Keratinocyte (primary cell): ENCODE measurements around the gene CFAP57. TPM values are rescaled to one million over a fixed set of nuclear protein-coding genes. Genes with fewer than 3 reads are reported as not detected.

ENCODE experiments used
- DNase-seq: peaks from one replicate; pipeline ENCODE4 v3.0.0-alpha.2; 2011; ENCODE audit warnings: low read depth, missing footprints, low spot score
- FAIRE-seq: peaks from 2 replicates; lab custom pipeline; 2011; peaks lifted over from hg19 to GRCh38; lab: Jason Lieb, UNC
- H2AFZ ChIP-seq: 2 replicates; pipeline ENCODE4 v1.6.0; 2012; ENCODE audit warnings: low read length, control low read depth, inconsistent platforms; ENCODE audit not compliant: control insufficient read depth
- H3K27ac ChIP-seq: 2 replicates; pipeline ENCODE4 v1.5.1; 2011; ENCODE audit warnings: low read length; ENCODE audit not compliant: control insufficient read depth, insufficient read depth
- H3K27me3 ChIP-seq: 3 replicates; pipeline ENCODE4 v1.6.0; 2011; ENCODE audit warnings: low read length; ENCODE audit not compliant: control insufficient read depth, insufficient read depth; ENCODE audit errors: extremely low read depth
- H3K36me3 ChIP-seq, 2 experiments: 2 replicates in 1 of 2; 3 replicates in 1 of 2; pipeline ENCODE4 v1.5.1; 2011; ENCODE audit warnings: low read length in 2 of 2, mild to moderate bottlenecking in 1 of 2; ENCODE audit not compliant: control insufficient read depth in 2 of 2, insufficient read depth in 2 of 2; ENCODE audit errors: extremely low read depth in 1 of 2
- H3K4me1 ChIP-seq: 3 replicates; pipeline ENCODE4 v1.5.1; 2011; ENCODE audit warnings: low read length; ENCODE audit not compliant: control insufficient read depth, insufficient read depth; ENCODE audit errors: extremely low read depth
- H3K4me2 ChIP-seq: 3 replicates; pipeline ENCODE4 v1.6.0; 2011; ENCODE audit warnings: low read depth, low read length; ENCODE audit not compliant: control insufficient read depth, insufficient read depth; ENCODE audit errors: extremely low read depth
- H3K4me3 ChIP-seq, 3 experiments: fragments of 200-600 bp in 1 of 3; sonication (generic) in 1 of 3; 2 replicates in 2 of 3; 3 replicates in 1 of 3; pipeline ENCODE4 v1.5.1; 2011 to 2016; ENCODE audit warnings: low read length in 3 of 3, mild to moderate bottlenecking in 3 of 3, control low read depth in 2 of 3, inconsistent platforms in 1 of 3, low read depth in 1 of 3, mixed read lengths in 1 of 3, mixed run types in 1 of 3, moderate library complexity in 1 of 3; ENCODE audit not compliant: control insufficient read depth in 2 of 3, insufficient read depth in 2 of 3; ENCODE audit errors: extremely low read depth in 1 of 3
- H3K79me2 ChIP-seq: 2 replicates; pipeline ENCODE4 v1.6.0; 2012; ENCODE audit warnings: low read length; ENCODE audit not compliant: control insufficient read depth, insufficient read depth
- H3K9ac ChIP-seq: 3 replicates; pipeline ENCODE4 v1.6.0; 2011; ENCODE audit warnings: low read length; ENCODE audit not compliant: control insufficient read depth, insufficient read depth; ENCODE audit errors: extremely low read depth
- H3K9me1 ChIP-seq: 3 replicates; pipeline ENCODE4 v1.6.0; 2011; ENCODE audit warnings: low read length; ENCODE audit not compliant: control insufficient read depth, insufficient read depth; ENCODE audit errors: extremely low read depth
- H3K9me3 ChIP-seq: 2 replicates; pipeline ENCODE4 v1.5.1; 2012; ENCODE audit warnings: low read depth, low read length; ENCODE audit not compliant: control insufficient read depth
- H4K20me1 ChIP-seq: 3 replicates; pipeline ENCODE4 v1.6.0; 2011; ENCODE audit warnings: low read length; ENCODE audit not compliant: control insufficient read depth, insufficient read depth; ENCODE audit errors: extremely low read depth
- CTCF ChIP-seq, 3 experiments: IDR thresholded peaks in 1 of 3; conservative IDR thresholded peaks in 1 of 3; optimal IDR thresholded peaks in 1 of 3; 2 replicates in 2 of 3; 3 replicates in 1 of 3; pipeline versions ENCODE3 to v1.5.1; 2011; ENCODE audit warnings: low read length in 3 of 3, mild to moderate bottlenecking in 3 of 3, moderate library complexity in 2 of 3, control low read depth in 1 of 3, inconsistent platforms in 1 of 3; ENCODE audit not compliant: insufficient read depth in 2 of 3; ENCODE audit errors: extremely low read depth in 1 of 3
- EZH2 ChIP-seq: IDR thresholded peaks from one replicate; pipeline ENCODE4 v1.6.1; 2012; ENCODE audit warnings: inconsistent platforms, mild to moderate bottlenecking, low read length, moderate library complexity
- dilution Hi-C: fragments of 300-500 bp; cut with MboI; formaldehyde crosslinking; loops from one replicate; pipeline ENCODE4 v1.7.0; 2020; ENCODE audit warnings: low sequenced_read_pairs; ENCODE audit not compliant: extremely low pct_ligation_motif_present
- polyA plus RNA-seq, 5 experiments: library from polyadenylated mRNA; depleted of rRNA in 3 of 5; stranded (reverse) in 3 of 5; stranded (forward) in 1 of 5; unstranded in 1 of 5; fragments of >200 nt; gene quantifications; 1 replicate in 1 of 5; 2 replicates in 3 of 5; 3 replicates in 1 of 5; pipeline versions ENCODE4 v1.2.1 to v1.2.3, GENCODE V29; 2011 to 2012; ENCODE audit warnings: missing spikeins in 2 of 5, low read depth in 1 of 5, low replicate concordance in 1 of 5

CFAP57 gene
- polyA plus RNA-seq, 1 donor (not counting 4 experiments of a cell fraction or from before 2014, with no cell fraction given), result 0.39 TPM

DNA sequence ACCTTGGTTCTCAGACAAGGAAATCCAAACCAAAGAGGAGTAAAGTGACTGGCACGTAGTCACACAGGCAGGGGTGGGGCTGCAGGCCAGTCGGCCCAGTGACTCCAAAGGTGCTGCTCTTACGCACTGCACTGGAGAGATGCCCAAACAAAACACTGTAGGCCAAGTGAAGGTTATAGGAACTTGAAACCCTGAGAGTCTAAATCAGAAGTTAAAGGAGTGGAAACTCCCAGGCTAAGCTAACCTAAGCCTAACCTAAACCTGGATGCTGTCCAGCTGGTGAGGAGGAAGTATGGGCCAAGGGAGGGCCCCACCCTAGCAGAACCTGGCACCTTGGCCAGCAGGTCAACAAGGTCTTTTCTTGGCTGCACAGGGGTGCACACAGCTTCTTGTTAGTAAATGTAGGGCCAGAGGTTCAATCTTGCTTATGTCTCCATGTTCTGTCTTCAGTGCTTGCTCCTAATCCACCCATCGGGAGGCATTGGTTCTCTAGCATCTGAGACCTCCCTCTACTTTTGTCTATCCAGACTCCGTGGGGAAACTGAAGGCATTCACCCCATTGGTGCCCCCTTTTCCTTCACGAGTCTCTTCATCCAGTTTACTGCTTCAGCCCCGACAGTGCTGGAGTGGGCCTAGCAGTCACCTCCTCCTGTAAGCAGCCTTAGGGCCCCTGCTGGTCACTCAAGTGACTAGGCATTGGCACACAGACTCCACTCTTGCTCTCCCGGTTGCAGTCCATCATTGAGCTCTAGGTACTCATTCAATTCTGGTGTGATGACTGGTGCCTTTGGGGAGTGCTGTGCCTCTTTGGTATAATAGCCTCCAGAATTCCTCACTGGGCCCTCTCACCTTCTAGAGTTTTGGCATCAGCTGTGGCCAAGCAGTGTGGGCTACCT, 84.8 kb downstream of the CFAP57 start:
- no peak for DNase-seq
- H3K9me3 ChIP-seq, result no peaks in the 10 kb centered on the region
- H3K27ac ChIP-seq, result no peak overlapping the region
- no peaks in the 10 kb centered on the region for H3K79me2 ChIP-seq
- peaks cover 16% of the 10 kb centered on the region for H3K27me3 ChIP-seq
- FAIRE-seq, result no peak
- no peak overlapping the region for H3K4me2 ChIP-seq
- H2AFZ ChIP-seq, result no peak overlapping the region
- dilution Hi-C loops, result no loop called here
- H3K9me1 ChIP-seq, result no peaks in the 10 kb centered on the region
- no peak for TF ChIP-seq EZH2
- no peak for TF ChIP-seq CTCF (optimal IDR thresholded peaks at IDR 0.05 in 1 of 3, IDR thresholded peaks at IDR 0.05 in 1 of 3, conservative IDR thresholded peaks at IDR 0.05 in 1 of 3; ENCODE audit: extremely low read depth in 1 of 3, insufficient read depth in 2 of 3, low read length in 3 of 3)
- H3K36me3 ChIP-seq, result no peaks in the 10 kb centered on the region
- no peaks in the 10 kb centered on the region for H3K4me1 ChIP-seq
- H3K4me3 ChIP-seq, result no peak overlapping the region
- H4K20me1 ChIP-seq, result no peaks in the 10 kb centered on the region
- H3K9ac ChIP-seq, result no peak overlapping the region

- no peak overlapping the region for H3K27ac ChIP-seq
- H3K79me2 ChIP-seq, result no peaks in the 10 kb centered on the region
- no peak for TF ChIP-seq EZH2
- TF ChIP-seq CTCF (optimal IDR thresholded peaks at IDR 0.05 in 1 of 3, IDR thresholded peaks at IDR 0.05 in 1 of 3, conservative IDR thresholded peaks at IDR 0.05 in 1 of 3; ENCODE audit: extremely low read depth in 1 of 3, insufficient read depth in 2 of 3, low read length in 3 of 3), result no peak
- no peaks in the 10 kb centered on the region for H3K9me3 ChIP-seq
- no peak overlapping the region for H3K9ac ChIP-seq
- H3K4me1 ChIP-seq, result no peaks in the 10 kb centered on the region
- H4K20me1 ChIP-seq, result no peaks in the 10 kb centered on the region
- no peak overlapping the region for H3K4me2 ChIP-seq
- H3K36me3 ChIP-seq, result no peaks in the 10 kb centered on the region
- no peak overlapping the region for H3K4me3 ChIP-seq
- H3K9me1 ChIP-seq, result no peaks in the 10 kb centered on the region
- dilution Hi-C loops, result no loop called here
- H3K27me3 ChIP-seq, result peaks cover 13% of the 10 kb centered on the region
- DNase-seq, result no peak
- no peak overlapping the region for H2AFZ ChIP-seq
- FAIRE-seq, result no peak
These were observed 86.2 kb downstream of the CFAP57 start for GRCh38 chr1:43258370-43258769.
